ENCODE data around the gene ANXA5.

The ANXA5 gene

GRCh38 chr4:121653986-121654385, 42.8 kb downstream of the ANXA5 start:
- Histone ChIP-seq H3K9ac (ENCODE audit: low read length) (no peak overlapping the region), H3K27ac (ENCODE audit: low read depth, low read length, poor library complexity, severe bottlenecking) (no peak overlapping the region), H3K4me2 (ENCODE audit: low read length) (no peak overlapping the region), H4K20me1 (ENCODE audit: insufficient read depth, low read length) (no peaks in the 10 kb centered on the region), H3K4me3 (ENCODE audit: low read depth, low read length, poor library complexity, severe bottlenecking) (no peak overlapping the region), H3K4me1 (ENCODE audit: insufficient read depth, low read length, severe bottlenecking) (no peaks in the 10 kb centered on the region), H3K36me3 (ENCODE audit: insufficient read depth, low read length) (no peaks in the 10 kb centered on the region), H3K27me3 (ENCODE audit: insufficient read depth, low read length) (0 out of 2 replicates have a peak, but pooled peaks cover 4% of the 10 kb centered on the region), H3K9me2 (ENCODE audit: low read depth, low read length) (no peaks in the 10 kb centered on the region), H3K9me3 (ENCODE audit: low read length) (no peaks in the 10 kb centered on the region), H3F3A (ENCODE audit: insufficient read depth, low read length) (no peaks in the 10 kb centered on the region), H2AFZ (ENCODE audit: low read length) (no peak overlapping the region), H3K79me2 (ENCODE audit: insufficient read depth, low read length) (no peaks in the 10 kb centered on the region)
- no peak for TF ChIP-seq CTCF (IDR thresholded peaks at IDR 0.05; ENCODE audit: low read length)
- no peak for TF ChIP-seq EZH2 (IDR thresholded peaks at IDR 0.05; ENCODE audit: borderline replicate concordance, low read length)

GRCh38 chr4:121653214-121653613, 43.6 kb downstream of the ANXA5 start:
- Histone ChIP-seq H3K4me3 (ENCODE audit: low read depth, low read length, poor library complexity, severe bottlenecking) (no peak overlapping the region), H3F3A (ENCODE audit: insufficient read depth, low read length) (no peaks in the 10 kb centered on the region), H4K20me1 (ENCODE audit: insufficient read depth, low read length) (no peaks in the 10 kb centered on the region), H3K4me1 (ENCODE audit: insufficient read depth, low read length, severe bottlenecking) (no peaks in the 10 kb centered on the region), H3K9me3 (ENCODE audit: low read length) (no peaks in the 10 kb centered on the region), H3K9ac (ENCODE audit: low read length) (no peak overlapping the region), H2AFZ (ENCODE audit: low read length) (no peak overlapping the region), H3K4me2 (ENCODE audit: low read length) (no peak overlapping the region), H3K27me3 (ENCODE audit: insufficient read depth, low read length) (0 out of 2 replicates have a peak, but pooled peaks cover 4% of the 10 kb centered on the region), H3K9me2 (ENCODE audit: low read depth, low read length) (no peaks in the 10 kb centered on the region), H3K79me2 (ENCODE audit: insufficient read depth, low read length) (no peaks in the 10 kb centered on the region), H3K36me3 (ENCODE audit: insufficient read depth, low read length) (no peaks in the 10 kb centered on the region), H3K27ac (ENCODE audit: low read depth, low read length, poor library complexity, severe bottlenecking) (no peak overlapping the region)
- TF ChIP-seq EZH2 (IDR thresholded peaks at IDR 0.05; ENCODE audit: borderline replicate concordance, low read length) (no peak), CTCF (IDR thresholded peaks at IDR 0.05; ENCODE audit: low read length) (no peak)

- no peaks in the 10 kb centered on the region for H3K9me3 ChIP-seq (ENCODE audit: low read length)
- no peak overlapping the region for H2AFZ ChIP-seq (ENCODE audit: low read length)
- no peaks in the 10 kb centered on the region for H3K9me2 ChIP-seq (ENCODE audit: low read depth, low read length)
- H3K36me3 ChIP-seq (ENCODE audit: insufficient read depth, low read length) = no peaks in the 10 kb centered on the region
- no peaks in the 10 kb centered on the region for H4K20me1 ChIP-seq (ENCODE audit: insufficient read depth, low read length)
- H3F3A ChIP-seq (ENCODE audit: insufficient read depth, low read length) = no peaks in the 10 kb centered on the region
- no peak overlapping the region for H3K4me2 ChIP-seq (ENCODE audit: low read length)
- H3K27me3 ChIP-seq (ENCODE audit: insufficient read depth, low read length) = 0 out of 2 replicates have a peak, but pooled peaks cover 4% of the 10 kb centered on the region
- H3K4me1 ChIP-seq (ENCODE audit: insufficient read depth, low read length, severe bottlenecking) = no peaks in the 10 kb centered on the region
- no peak overlapping the region for H3K9ac ChIP-seq (ENCODE audit: low read length)
- no peak overlapping the region for H3K27ac ChIP-seq (ENCODE audit: low read depth, low read length, poor library complexity, severe bottlenecking)
- no peaks in the 10 kb centered on the region for H3K79me2 ChIP-seq (ENCODE audit: insufficient read depth, low read length)
- TF ChIP-seq CTCF (IDR thresholded peaks at IDR 0.05; ENCODE audit: low read length) (no peak), EZH2 (IDR thresholded peaks at IDR 0.05; ENCODE audit: borderline replicate concordance, low read length) (no peak)
- no peak overlapping the region for H3K4me3 ChIP-seq (ENCODE audit: low read depth, low read length, poor library complexity, severe bottlenecking)
Observed at GRCh38 chr4:121651597-121651996, 45.2 kb downstream of the ANXA5 start.

Measured in OCI-LY1 (cell line).